Stimulated activated CD4-positive, alpha-beta T cell treated with anti-CD3 and anti-CD28 coated beads, Interleukin-2, amount 100 ng/mL, for 48 hours (primary cell): ENCODE data around the gene CASP5.
"Not testable (repeated sequence)": the region's sequence is repeated elsewhere in the genome, so short reads cannot be mapped to it uniquely, and the experiment has no call there.

Experiments used
- DNase-seq, 2 donors: peaks; one replicate each; pipeline ENCODE4 v3.0.0-alpha.2; 2020

The CASP5 gene

DNA sequence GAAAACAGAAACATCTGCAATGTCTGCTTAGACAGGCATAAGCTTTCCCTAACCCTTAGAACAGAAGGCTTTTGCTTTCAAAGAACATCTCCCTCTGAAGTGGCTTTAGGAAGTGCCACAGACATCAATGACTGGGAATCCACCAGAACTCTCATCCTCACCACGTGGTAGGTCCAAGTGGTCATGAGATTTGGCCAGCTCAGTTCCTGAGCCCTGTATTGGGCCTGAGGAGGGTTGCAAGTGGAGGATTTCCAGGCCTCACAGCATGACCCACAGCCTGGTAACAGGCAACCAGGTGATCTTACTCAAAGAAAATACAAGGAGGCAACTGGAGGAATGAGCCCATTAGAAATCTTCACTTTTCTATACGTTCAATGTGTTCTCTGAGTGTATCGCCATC, 10.4 kb upstream of the CASP5 start:
- DNase-seq: no peak

GRCh38 chr11:105032495-105032894, 9.5 kb upstream of the CASP5 start:
- no peak for DNase-seq

DNA sequence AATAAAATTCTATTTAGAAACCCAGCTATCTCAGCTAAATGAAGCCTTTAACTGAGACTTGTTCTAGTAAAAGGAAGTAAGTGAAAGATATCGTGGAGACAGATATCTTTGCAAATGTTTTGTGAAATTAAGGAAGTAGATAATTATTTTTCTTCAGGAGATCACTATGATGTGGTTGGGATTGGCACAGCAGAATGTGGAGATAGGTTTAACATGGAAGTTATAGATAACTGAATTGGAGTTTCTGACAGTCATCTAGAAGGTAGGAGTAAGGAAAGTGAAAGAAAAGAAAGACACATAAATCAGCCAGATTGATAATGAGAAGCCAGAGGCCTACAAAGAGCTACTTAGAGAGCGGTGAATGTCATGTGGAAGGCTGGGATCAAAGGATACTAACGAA, 4.7 kb upstream of the CASP5 start:
- no peak for DNase-seq

- no peak for DNase-seq
These were observed 1.4 kb upstream of the CASP5 start for GRCh38 chr11:105024394-105024793.

GRCh38 chr11:105022527-105022926, 441 bp downstream of the CASP5 start:
- no peak for DNase-seq

DNA sequence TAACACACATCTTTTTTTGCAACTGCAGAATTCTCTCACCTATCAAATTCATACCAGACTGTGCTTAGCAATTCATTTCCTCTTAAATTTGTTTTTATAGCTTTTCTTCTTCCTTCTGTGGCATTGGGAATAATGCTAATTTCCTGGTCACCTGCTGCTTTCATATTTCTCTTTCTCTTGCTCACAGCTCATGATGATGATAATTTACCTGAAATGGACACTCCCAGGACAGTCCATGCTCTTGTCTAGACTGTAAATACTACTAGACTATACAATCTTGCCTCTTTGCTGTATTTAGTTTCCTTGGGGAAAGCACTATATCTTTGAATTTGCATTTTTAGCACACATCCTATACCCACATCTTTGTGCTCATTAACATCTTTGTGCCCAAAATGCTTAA, 15.5 kb downstream of the CASP5 start:
- DNase-seq: no peak

- no peak for DNase-seq
These were observed 17.5 kb downstream of the CASP5 start for GRCh38 chr11:105005451-105005845.

GRCh38 chr11:105004021-105004420, 18.9 kb downstream of the CASP5 start:
- DNase-seq: no peak

- DNase-seq: no peak
These were observed 19.8 kb downstream of the CASP5 start for GRCh38 chr11:105003151-105003550.

- DNase-seq: peak; percentile 56
These were observed 22.2 kb downstream of the CASP5 start for GRCh38 chr11:105000797-105001196.

DNA sequence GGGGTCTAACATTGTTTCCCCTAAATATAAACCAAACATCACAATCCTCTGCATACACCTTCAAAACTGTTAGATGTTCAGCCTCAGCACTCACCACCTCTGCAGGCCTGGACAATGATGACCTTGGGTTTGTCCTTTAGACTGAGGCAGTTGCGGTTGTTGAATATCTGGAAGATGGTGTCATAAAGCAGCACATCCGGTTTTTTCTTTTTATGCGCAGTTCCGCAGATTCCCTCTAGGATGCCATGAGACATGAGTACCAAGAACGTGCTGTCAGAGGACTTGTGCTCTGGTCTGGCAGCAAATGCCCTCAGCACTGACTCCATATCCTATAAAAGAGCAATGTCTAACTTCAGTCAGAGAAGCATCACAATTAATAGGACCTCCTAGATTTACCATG, 22.8 kb downstream of the CASP5 start:
- DNase-seq: peak in 1 of 2 donors; percentile 4

DNA sequence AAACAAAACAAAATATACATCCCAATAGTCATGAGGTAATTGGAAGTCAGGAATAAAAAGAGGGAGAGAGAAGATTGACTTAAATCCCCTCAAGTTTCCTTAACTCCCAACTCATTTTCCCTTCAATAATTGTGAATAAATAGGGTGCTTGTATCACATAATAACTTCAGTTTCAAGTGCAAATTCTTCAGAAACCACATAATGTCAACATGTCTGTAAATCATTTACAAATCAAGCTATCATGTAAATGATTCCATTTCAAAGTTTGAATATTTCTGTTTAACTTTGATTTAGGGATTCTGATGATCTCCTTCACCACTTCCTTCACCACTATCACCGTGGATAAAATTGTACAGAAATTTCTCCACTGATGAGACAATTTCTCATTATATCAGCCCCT, 23.2 kb downstream of the CASP5 start:
- DNase-seq: no peak

GRCh38 chr11:104997288-104997687, 25.7 kb downstream of the CASP5 start:
- no peak for DNase-seq

- DNase-seq: no peak
These were observed 28.0 kb downstream of the CASP5 start for GRCh38 chr11:104995001-104995408.

DNA sequence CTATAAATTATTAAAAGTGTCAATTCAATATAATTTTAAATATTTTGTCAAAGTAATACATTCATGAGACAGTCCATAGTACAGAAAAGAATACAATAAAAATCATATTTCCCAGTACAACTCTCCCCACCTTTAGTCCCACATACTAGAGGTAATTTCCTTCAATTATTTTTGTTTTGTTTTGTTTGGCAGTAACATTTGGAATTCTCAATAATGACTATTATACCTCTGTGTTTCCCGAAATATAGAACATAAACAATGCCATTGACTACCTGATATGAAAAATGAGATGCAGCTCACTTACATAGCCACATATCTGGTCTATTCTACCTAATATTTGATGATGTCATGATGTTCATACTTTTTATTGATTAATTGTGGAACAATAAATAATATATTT, 30.2 kb downstream of the CASP5 start:
- DNase-seq: no peak

GRCh38 chr11:104991994-104992393, 31.0 kb downstream of the CASP5 start:
- no peak for DNase-seq

DNA sequence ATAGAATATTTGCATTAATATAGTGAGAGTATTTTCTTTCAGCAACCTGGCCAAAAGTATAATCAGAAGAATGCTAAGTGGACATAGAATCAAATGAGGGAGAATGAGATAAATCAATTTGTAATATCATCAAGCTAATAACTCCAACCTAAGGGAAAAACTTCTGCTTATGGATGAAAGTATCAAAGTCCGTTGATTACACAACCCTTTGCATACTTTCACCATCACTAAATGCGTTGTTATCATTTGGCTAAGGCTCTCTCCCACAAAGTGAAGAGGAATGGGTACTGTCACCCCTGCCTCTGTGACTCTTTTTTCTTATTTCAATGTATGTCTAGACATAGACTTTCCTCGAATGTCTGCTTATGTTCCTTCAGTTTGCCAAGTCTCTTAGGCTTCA, 38.2 kb downstream of the CASP5 start:
- no peak for DNase-seq

- no peak for DNase-seq
These were observed 43.1 kb downstream of the CASP5 start for GRCh38 chr11:104979839-104980238.

DNA sequence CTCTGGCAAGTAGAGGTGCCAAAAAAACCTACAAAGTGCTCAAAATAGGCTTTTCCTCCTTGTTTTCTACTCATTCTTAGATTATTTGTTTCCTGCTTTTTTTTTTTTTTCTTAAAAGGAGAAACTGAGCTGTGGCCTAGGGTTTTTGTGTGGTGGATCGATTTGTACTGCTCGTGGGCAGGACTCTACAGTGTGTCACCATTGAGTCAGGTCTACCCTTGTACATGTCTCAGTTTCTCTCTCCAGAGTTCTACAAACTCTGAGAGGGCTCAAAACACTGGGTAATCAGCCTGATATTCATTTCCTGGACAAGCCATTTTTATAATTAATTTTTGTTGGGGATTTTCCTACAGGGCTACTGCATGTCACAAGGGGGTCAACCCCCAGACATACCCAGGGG, 49.4 kb downstream of the CASP5 start:
- DNase-seq: no peak

- not testable (repeated sequence) for DNase-seq
These were observed 50.0 kb downstream of the CASP5 start for GRCh38 chr11:104972924-104973323.

DNA sequence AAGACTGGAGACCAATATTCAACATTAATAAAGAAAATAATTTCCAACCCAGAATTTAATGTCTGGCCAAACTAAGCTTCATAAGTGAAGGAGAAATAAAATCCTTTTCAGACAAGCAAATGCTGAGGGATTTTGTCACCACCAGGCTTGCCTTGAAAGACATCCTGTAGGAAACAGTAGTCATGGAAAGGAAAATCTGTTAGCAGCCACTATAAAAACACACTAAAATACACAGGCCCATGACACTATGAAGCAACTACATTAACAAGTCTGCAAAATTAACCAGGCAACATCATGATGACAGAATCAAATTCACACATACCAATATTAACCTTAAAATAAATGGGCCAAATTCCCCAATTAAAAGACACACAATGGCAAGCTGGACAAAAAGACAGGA, 52.2 kb downstream of the CASP5 start:
- no peak for DNase-seq

DNA sequence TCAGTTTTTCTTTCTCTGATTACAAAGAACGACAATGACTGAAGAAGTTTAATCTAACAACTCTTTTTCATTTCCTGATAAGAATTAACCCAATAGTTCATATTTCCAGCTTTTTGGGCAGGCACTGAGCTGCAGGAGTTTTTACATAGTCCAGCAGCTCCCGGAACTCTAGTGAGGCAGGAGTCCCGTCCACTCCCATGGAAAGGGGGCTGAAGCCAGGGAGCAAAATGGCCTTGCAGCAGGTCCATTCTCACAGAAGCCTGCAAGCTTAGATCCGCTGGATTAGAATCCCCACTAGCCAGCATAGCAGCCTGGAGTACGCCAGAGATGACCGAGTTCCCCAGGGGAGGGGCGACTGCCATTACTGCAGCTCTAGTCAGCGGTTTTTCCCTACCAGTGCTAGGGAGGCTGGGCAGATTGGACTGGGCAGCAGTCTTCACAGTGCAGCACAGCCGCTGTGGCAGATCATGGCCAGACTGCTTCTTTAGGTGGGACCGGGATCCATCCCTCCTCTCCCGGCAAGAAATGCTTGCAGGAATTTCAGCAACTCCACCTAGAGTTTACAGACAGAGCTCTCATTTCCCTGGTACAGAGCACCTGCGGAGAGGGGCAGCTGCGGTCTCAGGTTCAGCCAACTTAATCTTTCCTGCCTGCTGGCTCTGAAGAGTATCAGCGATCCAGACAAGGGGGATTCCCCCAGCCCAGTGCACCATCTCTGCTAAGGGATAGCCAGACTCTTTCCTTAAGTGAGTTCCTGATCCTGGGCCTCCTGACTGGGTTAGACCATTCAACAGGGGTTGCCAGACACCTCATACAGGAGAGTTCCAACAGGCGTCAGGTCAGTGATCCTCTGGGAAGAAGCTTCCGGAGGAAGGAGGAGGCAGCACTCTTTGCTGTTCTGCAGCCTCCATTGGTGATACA, 53.9 kb downstream of the CASP5 start:
- DNase-seq: no peak

DNA sequence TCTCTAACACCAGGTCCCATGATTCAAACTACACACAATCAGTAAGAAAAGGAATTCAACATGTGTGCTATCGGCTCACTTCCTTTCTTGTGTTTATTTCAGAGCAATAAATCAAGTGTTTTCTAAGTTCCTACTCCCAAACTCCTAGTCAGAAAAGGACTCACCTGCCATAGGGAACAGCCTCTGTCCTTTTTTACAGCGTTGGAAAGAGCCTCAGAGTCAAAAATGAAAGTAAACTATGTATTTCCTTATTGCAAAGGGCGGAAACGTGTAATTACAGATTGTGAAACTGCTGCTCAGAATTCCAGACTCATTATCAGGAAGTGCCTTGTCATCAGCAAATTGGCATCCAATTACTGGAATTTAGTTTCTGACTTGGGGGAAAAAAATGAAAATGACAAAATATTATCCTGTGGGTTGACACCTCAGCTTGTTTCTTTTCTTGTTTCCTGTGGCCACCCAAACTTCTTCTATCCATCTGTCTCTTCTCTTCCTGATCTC, 54.6 kb downstream of the CASP5 start, which contains the start of gene CASP4:
TSS of gene CASP4 (minus strand) at position 220 of the 501 bp plus-strand sequence. CDS start at position 171, 49 bp downstream.
- no peak for DNase-seq

DNA sequence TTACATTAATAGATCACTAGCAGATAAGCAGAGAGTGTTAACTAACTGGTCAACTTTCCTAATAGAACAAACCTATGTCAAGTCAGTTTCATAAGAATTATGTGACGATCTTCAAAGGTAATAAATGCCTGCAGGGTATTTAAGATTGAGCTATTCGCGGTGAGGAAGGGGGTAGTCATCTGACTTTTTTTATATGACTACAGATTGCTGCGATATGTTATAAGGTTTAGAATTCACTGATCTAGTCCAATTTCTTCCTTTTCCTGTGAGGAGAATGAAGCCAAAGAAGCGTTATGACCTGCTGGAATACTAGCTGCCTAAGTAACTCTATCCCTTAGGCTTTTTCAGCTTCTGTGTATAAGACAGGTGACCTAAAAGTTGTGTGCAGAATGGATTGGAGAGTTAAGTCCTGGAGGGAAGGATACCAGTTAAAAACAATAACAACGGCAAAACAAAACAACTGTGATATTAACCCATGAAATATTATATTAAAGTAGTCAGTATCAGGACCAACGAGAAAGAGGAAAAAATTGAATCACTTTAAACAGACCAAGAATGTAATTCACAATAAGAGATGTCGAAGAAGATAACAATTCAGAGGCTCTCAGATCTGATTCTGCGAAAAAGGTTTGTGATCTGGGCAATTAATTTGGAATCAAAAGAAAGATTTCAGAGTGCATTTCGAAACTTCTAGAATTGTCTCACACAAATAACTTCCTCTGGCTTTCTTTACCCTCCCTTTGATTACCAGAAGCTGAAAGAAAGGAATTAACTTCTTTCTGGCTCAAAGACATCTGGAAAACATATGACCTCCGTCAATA, 55.2 kb downstream of the CASP5 start:
- DNase-seq: no peak
